ENCODE measurements around the gene SRSF1.

- TF ChIP-seq POLR2A (IDR thresholded peaks at IDR 0.05; ENCODE audit: extremely low read depth, insufficient read length) (no peak), CTCF (IDR thresholded peaks at IDR 0.05; ENCODE audit: low read depth, low read length) (no peak), MYC (IDR thresholded peaks at IDR 0.05; ENCODE audit: low read depth, low read length) (no peak)
Measured at GRCh38 chr17:58019039-58019438, 12.0 kb upstream of the SRSF1 start.
